ENCODE measurements around the gene PAX2.

The PAX2 gene

GRCh38 chr10:100760726-100761125 is 15.3 kb downstream of the PAX2 start:
- TF ChIP-seq CTCF (IDR thresholded peaks at IDR 0.05; ENCODE audit: low read depth, low read length, missing control alignments) = no peak
- in situ Hi-C loops (cut with HindIII; ENCODE audit: low sequenced_read_pairs) = loop anchor here (5.0 kb wide), 1 partner anchor 62 kb away; no protein-coding TSS in a partner anchor
- no peak for DNase-seq (ENCODE audit: low read depth)
- H3K4me3 ChIP-seq (ENCODE audit: low read depth, low read length) = no peak overlapping the region

- in situ Hi-C loops (cut with HindIII; ENCODE audit: low sequenced_read_pairs) = loop anchor here (5.0 kb wide), 1 partner anchor 61 kb away; no protein-coding TSS in a partner anchor
- H3K4me3 ChIP-seq (ENCODE audit: low read depth, low read length) = no peak overlapping the region
- no peak for TF ChIP-seq CTCF (IDR thresholded peaks at IDR 0.05; ENCODE audit: low read depth, low read length, missing control alignments)
- DNase-seq (ENCODE audit: low read depth) = no peak
These were observed 15.8 kb downstream of the PAX2 start for GRCh38 chr10:100761191-100761590.

- in situ Hi-C loops (cut with HindIII; ENCODE audit: low sequenced_read_pairs) = loop anchor here (5.0 kb wide), 1 partner anchor 59 kb away; no protein-coding TSS in a partner anchor
- TF ChIP-seq CTCF (IDR thresholded peaks at IDR 0.05; ENCODE audit: low read depth, low read length, missing control alignments) = no peak
- DNase-seq (ENCODE audit: low read depth) = no peak
- no peak overlapping the region for H3K4me3 ChIP-seq (ENCODE audit: low read depth, low read length)
These were observed 17.8 kb downstream of the PAX2 start for GRCh38 chr10:100763043-100763747.

GRCh38 chr10:100766693-100767421 is 21.5 kb downstream of the PAX2 start:
- H3K4me3 ChIP-seq (ENCODE audit: low read depth, low read length) = no peak overlapping the region
- DNase-seq (ENCODE audit: low read depth) = no peak
- no peak for TF ChIP-seq CTCF (IDR thresholded peaks at IDR 0.05; ENCODE audit: low read depth, low read length, missing control alignments)
- in situ Hi-C loops (cut with HindIII; ENCODE audit: low sequenced_read_pairs) = no loop called here

- no peak for TF ChIP-seq CTCF (IDR thresholded peaks at IDR 0.05; ENCODE audit: low read depth, low read length, missing control alignments)
- no peak for DNase-seq (ENCODE audit: low read depth)
- H3K4me3 ChIP-seq (ENCODE audit: low read depth, low read length) = no peak overlapping the region
- in situ Hi-C loops (cut with HindIII; ENCODE audit: low sequenced_read_pairs) = no loop called here
These were observed 22.0 kb downstream of the PAX2 start for GRCh38 chr10:100767422-100767775.

- TF ChIP-seq CTCF (IDR thresholded peaks at IDR 0.05; ENCODE audit: low read depth, low read length, missing control alignments) = no peak
- DNase-seq (ENCODE audit: low read depth) = no peak
These were observed 24.1 kb downstream of the PAX2 start for GRCh38 chr10:100769481-100769880.

More at GRCh38 chr10:100769481-100769880, 24.1 kb downstream of the PAX2 start:
- no peak overlapping the region for H3K4me3 ChIP-seq (ENCODE audit: low read depth, low read length)
- in situ Hi-C loops (cut with HindIII; ENCODE audit: low sequenced_read_pairs) = no loop called here

Data from astrocyte of the cerebellum (primary cell).